Duodenal mucosa (tissue), 2 donors: ENCODE measurements around the gene TXNDC16.

Source experiments
- H3K27ac ChIP-seq: one replicate; pipeline ENCODE4 v1.7.0; 2013; ENCODE audit warnings: low read depth, low read length
- H3K27me3 ChIP-seq, 2 donors: one replicate each; pipeline ENCODE4 v1.7.0; 2013; ENCODE audit warnings: low read length in 2 of 2, control low read depth in 1 of 2; ENCODE audit not compliant: insufficient read depth in 2 of 2, control insufficient read depth in 1 of 2
- H3K36me3 ChIP-seq, 2 donors: one replicate each; pipeline ENCODE4 v1.7.0; 2013; ENCODE audit warnings: low read length in 2 of 2, control low read depth in 1 of 2; ENCODE audit not compliant: insufficient read depth in 2 of 2, control insufficient read depth in 1 of 2
- H3K4me1 ChIP-seq, 2 donors: one replicate each; pipeline ENCODE4 v1.7.0; 2013; ENCODE audit warnings: low read length in 2 of 2, control low read depth in 1 of 2; ENCODE audit not compliant: insufficient read depth in 2 of 2, control insufficient read depth in 1 of 2
- H3K4me3 ChIP-seq, 2 donors: one replicate each; pipeline ENCODE4 v1.7.0; 2013; ENCODE audit warnings: low read length in 2 of 2, low read depth in 1 of 2
- H3K9ac ChIP-seq, 2 donors: one replicate each; pipeline ENCODE4 v1.7.0; 2013; ENCODE audit warnings: low read length in 2 of 2, low read depth in 1 of 2
- H3K9me3 ChIP-seq, 2 donors: one replicate each; pipeline ENCODE4 v1.7.0; 2013; ENCODE audit warnings: low read length in 2 of 2, control low read depth in 1 of 2; ENCODE audit not compliant: control insufficient read depth in 1 of 2

TXNDC16 gene

GRCh38 chr14:52429451-52429850 is 122.9 kb downstream of the TXNDC16 start:
- Histone ChIP-seq H3K36me3 (no peaks in the 10 kb centered on the region), H3K4me1 (no peaks in the 10 kb centered on the region), H3K4me3 (no peak overlapping the region), H3K9ac (no peak overlapping the region), H3K27me3 (no peaks in the 10 kb centered on the region), H3K9me3 (no peaks in the 10 kb centered on the region), H3K27ac (no peak overlapping the region)

- Histone ChIP-seq H3K9me3 (no peaks in the 10 kb centered on the region), H3K36me3 (no peaks in the 10 kb centered on the region), H3K27me3 (no peaks in the 10 kb centered on the region), H3K9ac (no peak overlapping the region), H3K27ac (no peak overlapping the region), H3K4me1 (no peaks in the 10 kb centered on the region), H3K4me3 (no peak overlapping the region)
These were observed 124.8 kb downstream of the TXNDC16 start for GRCh38 chr14:52427460-52427859.

- no peaks in the 10 kb centered on the region for H3K36me3 ChIP-seq
- H3K4me1 ChIP-seq, result no peaks in the 10 kb centered on the region
- H3K27me3 ChIP-seq, result no peaks in the 10 kb centered on the region
These were observed 129.5 kb downstream of the TXNDC16 start for GRCh38 chr14:52422650-52423356.

GRCh38 chr14:52417139-52417538 is 135.2 kb downstream of the TXNDC16 start:
- Histone ChIP-seq H3K9me3 (no peaks in the 10 kb centered on the region), H3K4me1 (no peaks in the 10 kb centered on the region), H3K27me3 (no peaks in the 10 kb centered on the region), H3K36me3 (no peaks in the 10 kb centered on the region), H3K27ac (no peak overlapping the region), H3K9ac (no peak overlapping the region), H3K4me3 (no peak overlapping the region)

More at GRCh38 chr14:52422650-52423356, 129.5 kb downstream of the TXNDC16 start:
- H3K9ac ChIP-seq, result no peak overlapping the region
- no peaks in the 10 kb centered on the region for H3K9me3 ChIP-seq
- no peak overlapping the region for H3K27ac ChIP-seq
- no peak overlapping the region for H3K4me3 ChIP-seq

- no peaks in the 10 kb centered on the region for H3K4me1 ChIP-seq
- no peak overlapping the region for H3K4me3 ChIP-seq
- no peak overlapping the region for H3K9ac ChIP-seq
- no peaks in the 10 kb centered on the region for H3K27me3 ChIP-seq
- no peak overlapping the region for H3K27ac ChIP-seq
- H3K9me3 ChIP-seq, result no peaks in the 10 kb centered on the region
- H3K36me3 ChIP-seq, result no peaks in the 10 kb centered on the region
These were observed 138.4 kb downstream of the TXNDC16 start for GRCh38 chr14:52413729-52414408.

DNA sequence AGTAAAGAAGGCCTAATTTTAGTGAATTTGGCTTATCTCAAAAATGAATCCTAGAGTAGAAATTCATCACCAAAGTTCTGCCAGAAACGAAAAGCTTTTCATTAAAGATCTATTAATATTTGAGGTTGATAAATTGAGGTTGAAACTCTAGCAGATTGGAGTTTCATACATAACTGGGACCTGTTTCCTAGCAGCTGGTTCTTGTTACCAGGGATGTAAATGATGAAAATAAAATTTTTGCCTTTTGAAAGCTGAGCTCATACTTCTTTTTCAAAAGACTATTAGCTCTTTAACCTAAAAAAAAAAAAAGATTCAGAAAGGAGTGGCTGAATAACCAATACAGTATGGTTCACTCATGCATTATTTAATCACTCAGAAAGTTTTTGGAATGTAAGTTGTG is 139.9 kb downstream of the TXNDC16 start:
- Histone ChIP-seq H3K27me3 (no peaks in the 10 kb centered on the region), H3K9me3 (no peaks in the 10 kb centered on the region), H3K36me3 (no peaks in the 10 kb centered on the region), H3K9ac (no peak overlapping the region), H3K27ac (no peak overlapping the region), H3K4me1 (no peaks in the 10 kb centered on the region), H3K4me3 (no peak overlapping the region)

GRCh38 chr14:52405314-52405713 is 147.0 kb downstream of the TXNDC16 start:
- Histone ChIP-seq H3K27ac (no peak overlapping the region), H3K27me3 (no peaks in the 10 kb centered on the region), H3K9ac (no peak overlapping the region), H3K4me3 (no peak overlapping the region), H3K4me1 (peaks cover 5 to 8% of the 10 kb centered on the region in 2 donors), H3K9me3 (no peaks in the 10 kb centered on the region), H3K36me3 (no peaks in the 10 kb centered on the region)

DNA sequence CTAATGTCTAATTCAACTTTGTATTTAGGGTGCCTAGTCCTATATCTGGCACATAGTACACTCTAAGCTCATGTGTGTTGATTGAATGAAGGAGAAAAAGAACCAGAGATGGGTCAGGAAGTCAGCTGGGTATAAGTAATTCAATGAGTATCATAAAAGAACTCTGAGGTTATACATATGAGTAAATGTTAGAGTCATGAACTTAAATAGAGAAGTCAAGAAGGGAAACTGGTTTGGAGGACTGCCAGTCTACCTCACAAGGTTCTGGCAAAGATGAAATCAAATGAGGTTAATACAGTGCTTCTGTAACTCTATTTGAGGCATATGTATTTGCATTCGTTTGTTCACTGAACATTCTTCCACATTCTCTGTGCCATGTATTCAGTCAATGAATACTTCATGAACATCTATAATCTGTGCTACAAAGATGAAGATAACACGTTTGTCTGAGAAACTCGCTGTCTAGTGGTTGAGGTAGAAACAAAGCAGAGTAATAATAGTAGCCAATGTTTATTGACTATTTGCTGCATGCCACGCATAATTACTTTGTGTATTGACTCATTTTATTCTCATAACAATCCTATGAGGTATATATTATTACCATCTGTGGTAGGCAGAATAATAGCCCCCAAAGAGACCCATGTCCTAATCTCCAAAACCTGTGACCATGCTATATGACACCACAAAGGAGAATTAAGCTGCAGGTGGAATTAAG is 149.3 kb downstream of the TXNDC16 start:
- Histone ChIP-seq H3K27ac (no peak overlapping the region), H3K27me3 (no peaks in the 10 kb centered on the region), H3K36me3 (no peaks in the 10 kb centered on the region), H3K9ac (no peak overlapping the region), H3K4me1 (peaks cover 5 to 8% of the 10 kb centered on the region in 2 donors), H3K4me3 (no peak overlapping the region), H3K9me3 (no peaks in the 10 kb centered on the region)

- no peaks in the 10 kb centered on the region for H3K9me3 ChIP-seq
- H3K4me3 ChIP-seq, result no peak overlapping the region
- no peak overlapping the region for H3K9ac ChIP-seq
- H3K27me3 ChIP-seq, result no peaks in the 10 kb centered on the region
- H3K27ac ChIP-seq, result no peak overlapping the region
- H3K36me3 ChIP-seq, result no peaks in the 10 kb centered on the region
- H3K4me1 ChIP-seq, result peaks cover 5 to 8% of the 10 kb centered on the region in 2 donors
These were observed 151.5 kb downstream of the TXNDC16 start for GRCh38 chr14:52400846-52401245.

- peaks cover 5 to 8% of the 10 kb centered on the region in 2 donors for H3K4me1 ChIP-seq
- no peak overlapping the region for H3K27ac ChIP-seq
- H3K27me3 ChIP-seq, result no peaks in the 10 kb centered on the region
- no peaks in the 10 kb centered on the region for H3K36me3 ChIP-seq
- no peaks in the 10 kb centered on the region for H3K9me3 ChIP-seq
- H3K9ac ChIP-seq, result no peak overlapping the region
- no peak overlapping the region for H3K4me3 ChIP-seq
These were observed 152.2 kb downstream of the TXNDC16 start for GRCh38 chr14:52399921-52400595.
